ENCODE data around the gene MS4A3. TPM values are rescaled to one million over a fixed set of nuclear protein-coding genes. Genes with fewer than 3 reads are reported as not detected.

Gene MS4A3
- polyA plus RNA-seq, 2 of the 4 experiments (the other 2 are of a cell fraction): not detected

DNA sequence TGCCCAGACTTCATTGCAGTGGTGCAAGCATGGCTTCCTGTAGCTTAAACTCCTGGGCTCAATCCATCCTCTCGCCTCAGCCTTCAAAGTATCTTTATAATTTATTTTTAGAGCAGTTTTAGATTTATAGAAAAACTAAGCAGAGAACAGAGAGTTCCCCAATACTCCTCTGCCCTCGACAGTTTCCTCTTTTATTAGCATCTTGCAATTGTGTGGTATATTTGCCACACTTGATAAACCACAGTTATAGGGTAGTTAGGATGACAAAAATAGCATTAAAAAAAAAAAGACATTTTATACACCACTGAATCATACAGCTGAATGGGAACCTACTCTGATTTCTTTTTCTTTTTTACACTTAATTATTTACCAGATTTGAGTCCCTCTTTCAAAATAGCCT, 63.2 kb downstream of the MS4A3 start:
- Histone ChIP-seq H3K9me3 (no peaks in the 10 kb centered on the region), H3K4me1 (no peaks in the 10 kb centered on the region), H3K4me3 (no peak overlapping the region), H3K4me2 (no peak overlapping the region), H3K27ac (no peak overlapping the region)
- ChIA-PET CTCF (no interaction called here), POLR2A (no interaction called here)
- DNase-seq (ENCODE audit: low read depth in 1 of 2, low spot score in 1 of 2) (no peak), ATAC-seq (no peak), FAIRE-seq (no peak)
- no peak for TF ChIP-seq HEYL (CRISPR knock-in tag; IDR thresholded peaks at IDR 0.05)
- TF ChIP-seq KDM1A (IDR thresholded peaks at IDR 0.05; ENCODE audit: low read depth): no peak
- no peak for TF ChIP-seq JUN (IDR thresholded peaks at IDR 0.05)
- no peak for TF ChIP-seq ZNF302 (CRISPR knock-in tag; IDR thresholded peaks at IDR 0.05)
- 9% methylated on average over 2 of the region's 2 CpGs for WGBS (ENCODE audit: missing lambda C conversion rate)

Other genes with a start within 250 kb of the MS4A3 start
- 62.8 and 77.7 TPM in 2 replicates for gene MRPL16, start 245.9 kb upstream of the MS4A3 start, polyA plus RNA-seq (2011; rRNA removed)
- gene MRPL16, start 245.9 kb upstream of the MS4A3 start, polyA plus RNA-seq (2017; fragmentation: RNase III; extraction: RNeasy Plus Mini Kit Qiagen cat#74134 plus additional on column Dnase treatment): 54.3 to 59.0 TPM (median 57.3 TPM) in 3 replicates
- gene CBLIF, start 211.2 kb upstream of the MS4A3 start, polyA plus RNA-seq (2011; rRNA removed): not detected in 2 replicates
- not detected in 3 replicates for gene CBLIF, start 211.2 kb upstream of the MS4A3 start, polyA plus RNA-seq (2017; fragmentation: RNase III; extraction: RNeasy Plus Mini Kit Qiagen cat#74134 plus additional on column Dnase treatment)
- gene TCN1, start 190.2 kb upstream of the MS4A3 start, polyA plus RNA-seq (2011; rRNA removed): 0.79 and 1.5 TPM in 2 replicates
- gene TCN1, start 190.2 kb upstream of the MS4A3 start, polyA plus RNA-seq (2017; fragmentation: RNase III; extraction: RNeasy Plus Mini Kit Qiagen cat#74134 plus additional on column Dnase treatment): 0.18 to 0.47 TPM (median 0.22 TPM) in 3 replicates
- gene OOSP3, start 177.9 kb upstream of the MS4A3 start, polyA plus RNA-seq (2011; rRNA removed): not detected in 2 replicates
- gene OOSP3, start 177.9 kb upstream of the MS4A3 start, polyA plus RNA-seq (2017; fragmentation: RNase III; extraction: RNeasy Plus Mini Kit Qiagen cat#74134 plus additional on column Dnase treatment): not detected in 3 replicates
- not detected in 2 replicates for gene OOSP1, start 118.2 kb upstream of the MS4A3 start, polyA plus RNA-seq (2011; rRNA removed)
- not detected in 3 replicates for gene OOSP1, start 118.2 kb upstream of the MS4A3 start, polyA plus RNA-seq (2017; fragmentation: RNase III; extraction: RNeasy Plus Mini Kit Qiagen cat#74134 plus additional on column Dnase treatment)
- not detected in 2 replicates for gene OOSP4A, start 92.6 kb upstream of the MS4A3 start, polyA plus RNA-seq (2011; rRNA removed)
- not detected in 3 replicates for gene OOSP4A, start 92.6 kb upstream of the MS4A3 start, polyA plus RNA-seq (2017; fragmentation: RNase III; extraction: RNeasy Plus Mini Kit Qiagen cat#74134 plus additional on column Dnase treatment)
- gene OOSP4B, start 39.5 kb upstream of the MS4A3 start, polyA plus RNA-seq (2011; rRNA removed): not detected in 2 replicates
- gene OOSP4B, start 39.5 kb upstream of the MS4A3 start, polyA plus RNA-seq (2017; fragmentation: RNase III; extraction: RNeasy Plus Mini Kit Qiagen cat#74134 plus additional on column Dnase treatment): not detected in 3 replicates
- gene OOSP2, start 16.3 kb upstream of the MS4A3 start, polyA plus RNA-seq (2011; rRNA removed): not detected in 2 replicates
- gene OOSP2, start 16.3 kb upstream of the MS4A3 start, polyA plus RNA-seq (2017; fragmentation: RNase III; extraction: RNeasy Plus Mini Kit Qiagen cat#74134 plus additional on column Dnase treatment): not detected in 3 replicates
- gene MS4A2, start 32.0 kb downstream of the MS4A3 start, polyA plus RNA-seq (2011; rRNA removed): not detected in 2 replicates
- gene MS4A2, start 32.0 kb downstream of the MS4A3 start, polyA plus RNA-seq (2017; fragmentation: RNase III; extraction: RNeasy Plus Mini Kit Qiagen cat#74134 plus additional on column Dnase treatment): not detected in 3 replicates
- not detected in 2 replicates for gene MS4A6A, start 126.4 kb downstream of the MS4A3 start, polyA plus RNA-seq (2011; rRNA removed)
- gene MS4A6A, start 126.4 kb downstream of the MS4A3 start, polyA plus RNA-seq (2017; fragmentation: RNase III; extraction: RNeasy Plus Mini Kit Qiagen cat#74134 plus additional on column Dnase treatment): not detected in 3 replicates
- gene MS4A4E, start 186.5 kb downstream of the MS4A3 start, polyA plus RNA-seq (2011; rRNA removed): not detected in 2 replicates
- not detected in 3 replicates for gene MS4A4E, start 186.5 kb downstream of the MS4A3 start, polyA plus RNA-seq (2017; fragmentation: RNase III; extraction: RNeasy Plus Mini Kit Qiagen cat#74134 plus additional on column Dnase treatment)
- not detected in 2 replicates for gene MS4A4A, start 224.0 kb downstream of the MS4A3 start, polyA plus RNA-seq (2011; rRNA removed)
- not detected in 3 replicates for gene MS4A4A, start 224.0 kb downstream of the MS4A3 start, polyA plus RNA-seq (2017; fragmentation: RNase III; extraction: RNeasy Plus Mini Kit Qiagen cat#74134 plus additional on column Dnase treatment)

Measured in A549 (cell line).